Measurements from ENCODE around the gene SNCAIP.

GRCh38 chr5:122458278-122458872 lies 146.3 kb downstream of the SNCAIP start:
- TF ChIP-seq, protein P1, sequence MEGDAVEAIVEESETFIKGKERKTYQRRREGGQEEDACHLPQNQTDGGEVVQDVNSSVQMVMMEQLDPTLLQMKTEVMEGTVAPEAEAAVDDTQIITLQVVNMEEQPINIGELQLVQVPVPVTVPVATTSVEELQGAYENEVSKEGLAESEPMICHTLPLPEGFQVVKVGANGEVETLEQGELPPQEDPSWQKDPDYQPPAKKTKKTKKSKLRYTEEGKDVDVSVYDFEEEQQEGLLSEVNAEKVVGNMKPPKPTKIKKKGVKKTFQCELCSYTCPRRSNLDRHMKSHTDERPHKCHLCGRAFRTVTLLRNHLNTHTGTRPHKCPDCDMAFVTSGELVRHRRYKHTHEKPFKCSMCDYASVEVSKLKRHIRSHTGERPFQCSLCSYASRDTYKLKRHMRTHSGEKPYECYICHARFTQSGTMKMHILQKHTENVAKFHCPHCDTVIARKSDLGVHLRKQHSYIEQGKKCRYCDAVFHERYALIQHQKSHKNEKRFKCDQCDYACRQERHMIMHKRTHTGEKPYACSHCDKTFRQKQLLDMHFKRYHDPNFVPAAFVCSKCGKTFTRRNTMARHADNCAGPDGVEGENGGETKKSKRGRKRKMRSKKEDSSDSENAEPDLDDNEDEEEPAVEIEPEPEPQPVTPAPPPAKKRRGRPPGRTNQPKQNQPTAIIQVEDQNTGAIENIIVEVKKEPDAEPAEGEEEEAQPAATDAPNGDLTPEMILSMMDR (conservative IDR thresholded peaks at IDR 0.05 in 1 of 2, IDR thresholded peaks at IDR 0.05 in 1 of 2; ENCODE audit: extremely low read depth in 1 of 2, insufficient read depth in 1 of 2, low read depth in 1 of 2, low read length in 2 of 2) = peak; percentile 64 to 72
- no peak for TF ChIP-seq EZH2 (IDR thresholded peaks at IDR 0.05; ENCODE audit: borderline replicate concordance, low read length)

All from mammary epithelial cell (primary cell).